Bronchial epithelial cell (primary cell): ENCODE measurements around the gene HDAC4. TPM values are rescaled to one million over a fixed set of nuclear protein-coding genes. Genes with fewer than 3 reads are reported as not detected.
A peak's percentile ranks its signal among the peaks of the same experiment; 100 is the strongest.

Source experiments
- DNase-seq: peaks from one replicate; pipeline ENCODE4 v3.0.0-alpha.2; 2010; ENCODE audit warnings: low read depth
- FAIRE-seq: peaks from 2 replicates; lab custom pipeline; 2011; peaks lifted over from hg19 to GRCh38; lab: Jason Lieb, UNC
- H3K27me3 ChIP-seq: 2 replicates; pipeline ENCODE4 v1.5.1; 2011; ENCODE audit warnings: low read length; ENCODE audit not compliant: control insufficient read depth, insufficient read depth
- H3K36me3 ChIP-seq: 2 replicates; pipeline ENCODE4 v1.5.1; 2011; ENCODE audit warnings: low read length; ENCODE audit not compliant: control insufficient read depth, insufficient read depth
- H3K4me3 ChIP-seq: 2 replicates; pipeline ENCODE4 v1.5.1; 2011; ENCODE audit warnings: mild to moderate bottlenecking, low read depth, low read length, control low read depth
- CTCF ChIP-seq: IDR thresholded peaks from 2 replicates; pipeline ENCODE4 v1.5.1; 2011; ENCODE audit warnings: mild to moderate bottlenecking, moderate library complexity, low read length, control low read depth, inconsistent platforms; ENCODE audit not compliant: insufficient read depth, severe bottlenecking
- total RNA-seq: library from RNA; depleted of rRNA; stranded (reverse); fragments of >200 nt; gene quantifications from 2 replicates; pipeline ENCODE4 v1.2.1, GENCODE V29; 2014

The HDAC4 gene
- total RNA-seq, 1 donor from 2014 or later: 5.3 TPM

- FAIRE-seq (no peak), DNase-seq (no peak)
- no peak overlapping the region for H3K4me3 ChIP-seq
- TF ChIP-seq CTCF: no peak
- H3K36me3 ChIP-seq: no peaks in the 10 kb centered on the region
- H3K27me3 ChIP-seq: no peaks in the 10 kb centered on the region
Observed at GRCh38 chr2:239328351-239329191, 72.2 kb downstream of the HDAC4 start.

DNA sequence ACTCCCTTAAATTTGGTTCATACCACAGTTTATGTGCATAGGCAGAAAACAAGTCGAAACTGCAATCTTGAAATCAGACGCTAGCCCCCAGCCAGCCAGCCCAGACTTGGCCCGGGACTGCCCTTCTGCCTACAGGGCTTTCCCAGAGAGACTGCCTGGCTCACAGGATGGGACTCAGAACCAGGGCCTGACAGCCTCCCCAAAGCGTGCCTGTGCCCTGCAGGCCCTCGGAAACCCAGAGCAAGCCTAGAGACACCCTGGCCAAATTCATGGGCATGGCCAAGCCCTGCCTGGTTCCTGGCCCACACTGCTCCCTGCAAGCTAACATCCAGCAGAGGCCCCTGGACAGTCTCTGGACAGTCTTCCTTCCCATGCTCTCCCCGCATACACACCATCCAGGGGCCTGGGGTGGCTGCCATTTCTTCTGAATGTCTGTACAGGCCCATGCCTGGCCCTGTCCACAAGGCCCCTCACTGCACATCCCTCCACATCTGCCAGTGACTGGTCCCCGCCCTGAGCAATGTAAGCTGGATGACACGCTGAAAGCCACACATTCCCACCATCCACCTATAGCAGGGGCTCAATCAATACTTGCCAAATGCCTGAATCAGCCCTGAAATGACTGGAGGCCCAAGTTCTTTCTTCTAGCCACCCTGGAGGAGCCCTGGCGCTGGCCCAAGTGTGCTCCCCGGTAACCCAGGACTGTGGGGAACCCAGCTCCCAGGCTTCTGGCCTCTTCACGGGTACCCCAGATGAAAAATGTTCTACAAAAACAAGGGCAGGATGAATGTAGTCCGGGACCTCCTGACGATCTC, 73.1 kb downstream of the HDAC4 start:
- TF ChIP-seq CTCF: no peak
- no peaks in the 10 kb centered on the region for H3K27me3 ChIP-seq
- FAIRE-seq (no peak), DNase-seq (no peak)
- no peaks in the 10 kb centered on the region for H3K36me3 ChIP-seq
- no peak overlapping the region for H3K4me3 ChIP-seq

DNA sequence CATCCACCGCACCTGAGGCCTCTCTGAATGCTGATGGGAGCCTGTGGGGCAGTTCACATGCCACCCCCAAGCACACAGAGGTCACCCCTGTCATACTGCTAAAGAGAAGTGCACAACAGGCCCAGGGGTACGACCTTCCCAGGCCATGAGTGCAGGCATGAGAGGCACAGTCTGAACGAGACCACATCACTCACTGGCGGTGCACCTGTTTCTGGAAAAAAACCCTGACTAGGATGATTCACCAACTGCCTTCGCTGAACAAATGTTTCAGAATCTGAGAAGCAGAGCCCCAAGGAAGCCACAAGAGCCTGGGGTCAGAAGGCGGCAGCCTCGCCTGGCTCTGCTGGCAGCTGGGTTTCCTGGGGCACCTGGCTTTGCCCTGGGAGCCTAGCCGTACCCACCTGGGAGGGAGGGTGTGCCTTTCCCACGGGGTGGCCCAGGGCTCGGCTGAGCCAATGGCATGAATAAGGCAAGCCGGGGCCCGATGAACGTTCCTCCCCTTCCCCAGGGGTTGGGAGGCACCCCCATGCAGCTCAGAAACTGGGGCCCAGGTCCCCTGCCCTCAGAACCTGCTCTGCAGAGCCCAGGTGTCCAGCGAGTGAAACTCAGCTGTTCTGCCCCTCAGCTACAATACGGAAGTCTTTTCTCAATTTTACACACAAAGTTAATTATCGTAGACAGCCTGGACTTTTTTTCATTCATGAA, 73.8 kb downstream of the HDAC4 start:
- DNase-seq (peak; percentile 43), FAIRE-seq (no peak)
- Histone ChIP-seq H3K4me3 (no peak overlapping the region), H3K27me3 (no peaks in the 10 kb centered on the region), H3K36me3 (peaks cover 2% of the 10 kb centered on the region)
- no peak for TF ChIP-seq CTCF

GRCh38 chr2:239324456-239324855, 76.4 kb downstream of the HDAC4 start:
- FAIRE-seq: peak; percentile 77
- no peak overlapping the region for H3K4me3 ChIP-seq
- no peak for DNase-seq
- no peak for TF ChIP-seq CTCF
- H3K36me3 ChIP-seq: peaks cover 2% of the 10 kb centered on the region
- no peaks in the 10 kb centered on the region for H3K27me3 ChIP-seq

DNA sequence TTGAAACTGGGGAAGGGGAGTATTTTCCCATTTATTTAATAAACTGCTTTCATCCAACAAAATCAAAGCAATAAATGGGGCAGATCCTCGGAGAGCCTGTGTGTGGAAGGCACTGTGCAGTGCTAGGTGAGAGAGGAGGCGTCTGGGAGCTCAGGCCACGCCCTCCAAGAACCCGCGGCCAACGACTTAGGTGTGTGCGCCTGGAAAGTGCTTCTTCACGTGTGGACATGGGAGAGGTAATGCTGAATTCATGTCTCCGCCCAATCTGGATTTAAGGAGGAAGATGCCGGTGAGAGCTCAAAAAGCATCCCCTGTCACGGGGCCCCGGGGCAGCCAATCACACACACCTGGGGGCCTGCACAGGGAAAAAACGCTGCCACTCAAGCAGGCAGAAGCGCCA, 77.4 kb downstream of the HDAC4 start:
- Histone ChIP-seq H3K36me3 (peaks cover 2% of the 10 kb centered on the region), H3K4me3 (no peak overlapping the region), H3K27me3 (no peaks in the 10 kb centered on the region)
- DNase-seq (no peak), FAIRE-seq (no peak)
- TF ChIP-seq CTCF: no peak
